BJ (cell line): ENCODE results near the gene C10orf71. TPM values are rescaled to one million over a fixed set of nuclear protein-coding genes. Genes with fewer than 3 reads are reported as not detected.

Source experiments
- CTCF ChIA-PET: fragments of 350-600 bp; formaldehyde crosslinking; extraction: SDS; loops from one replicate; lab custom pipeline; 2021; ENCODE audit warnings: antibody characterized with exemption, inconsistent platforms; lab: Yijun Ruan, JAX
- POLR2A ChIA-PET: fragments of 300-600 bp; sonication (Branson Sonifier 250); formaldehyde crosslinking; extraction: SDS; loops from one replicate; lab custom pipeline; 2021; ENCODE audit warnings: antibody characterized with exemption; lab: Charles Lee
- DNase-seq: peaks from one replicate; pipeline ENCODE4 v3.0.0-alpha.2; 2011; ENCODE audit warnings: low read depth
- H3K27me3 ChIP-seq: 2 replicates; pipeline ENCODE4 v1.6.0; 2011; ENCODE audit warnings: low read length; ENCODE audit not compliant: control insufficient read depth, insufficient read depth
- H3K36me3 ChIP-seq: 2 replicates; pipeline ENCODE4 v1.5.1; 2011; ENCODE audit warnings: low read length; ENCODE audit not compliant: control insufficient read depth, insufficient read depth
- H3K4me3 ChIP-seq: 2 replicates; pipeline ENCODE4 v1.5.1; 2011; ENCODE audit warnings: low read depth, mild to moderate bottlenecking, control low read depth, low read length
- CTCF ChIP-seq: IDR thresholded peaks from 2 replicates; pipeline ENCODE4 v1.5.1; 2011; ENCODE audit warnings: low read depth, mild to moderate bottlenecking, control low read depth, inconsistent platforms, low read length, moderate library complexity; ENCODE audit not compliant: insufficient read depth
- polyA plus RNA-seq: library from polyadenylated mRNA; depleted of rRNA; stranded (reverse); fragments of >200 nt; gene quantifications from 2 replicates; pipeline ENCODE4 v1.2.3, GENCODE V29; 2011

The C10orf71 gene
- polyA plus RNA-seq, 1 experiment, result not detected

- ChIA-PET POLR2A (no interaction called here), CTCF (no interaction called here)
- H3K4me3 ChIP-seq, result no peak overlapping the region
- no peaks in the 10 kb centered on the region for H3K27me3 ChIP-seq
- DNase-seq, result no peak
- TF ChIP-seq CTCF, result no peak
- no peaks in the 10 kb centered on the region for H3K36me3 ChIP-seq
Observed at GRCh38 chr10:49260644-49261296, 38.2 kb upstream of the C10orf71 start.

- POLR2A ChIA-PET, result no interaction called here
- H3K4me3 ChIP-seq, result no peak overlapping the region
- no peaks in the 10 kb centered on the region for H3K36me3 ChIP-seq
- no peak for DNase-seq
- no peak for TF ChIP-seq CTCF
- CTCF ChIA-PET, result interaction anchor here (1.3 kb wide), 1 partner anchor 15 kb away, joined by 4 read pairs; no protein-coding TSS in a partner anchor
- H3K27me3 ChIP-seq, result no peaks in the 10 kb centered on the region; the same call in 1 of the 2 replicates
Observed at GRCh38 chr10:49263591-49263990, 35.4 kb upstream of the C10orf71 start.

- CTCF ChIA-PET, result interaction anchor here (1.3 kb wide), 1 partner anchor 14 kb away, joined by 4 read pairs; no protein-coding TSS in a partner anchor
Observed at GRCh38 chr10:49264177-49264677, 34.7 kb upstream of the C10orf71 start.

GRCh38 chr10:49265885-49266284 is 33.1 kb upstream of the C10orf71 start:
- DNase-seq, result no peak
- no peaks in the 10 kb centered on the region; the same call in 1 of the 2 replicates for H3K27me3 ChIP-seq
- ChIA-PET CTCF (no interaction called here), POLR2A (no interaction called here)
- no peaks in the 10 kb centered on the region for H3K36me3 ChIP-seq
- no peak overlapping the region for H3K4me3 ChIP-seq
- no peak for TF ChIP-seq CTCF

More at GRCh38 chr10:49264177-49264677, 34.7 kb upstream of the C10orf71 start:
- Histone ChIP-seq H3K36me3 (no peaks in the 10 kb centered on the region), H3K4me3 (no peak overlapping the region), H3K27me3 (no peaks in the 10 kb centered on the region; the same call in 1 of the 2 replicates)
- TF ChIP-seq CTCF, result no peak
- DNase-seq, result no peak
- POLR2A ChIA-PET, result no interaction called here

- Histone ChIP-seq H3K4me3 (no peak overlapping the region), H3K27me3 (no peaks in the 10 kb centered on the region; the same call in 1 of the 2 replicates), H3K36me3 (no peaks in the 10 kb centered on the region)
- DNase-seq, result no peak
- ChIA-PET POLR2A (no interaction called here), CTCF (no interaction called here)
- TF ChIP-seq CTCF, result no peak
Observed at GRCh38 chr10:49268185-49268584, 30.8 kb upstream of the C10orf71 start.
